Subcutaneous adipose tissue (tissue), 4 donors: ENCODE results near the gene LPCAT2. TPM values are rescaled to one million over a fixed set of nuclear protein-coding genes. Genes with fewer than 3 reads are reported as not detected.

Experiments
- CTCF ChIP-seq: fragments of 450-650 bp; IDR thresholded peaks from one replicate; pipeline ENCODE4 v1.5.1; 2016; ENCODE audit warnings: low read depth, mild to moderate bottlenecking, control low read depth, antibody characterized with exemption, moderate library complexity
- total RNA-seq, 4 donors: library from RNA; depleted of rRNA; stranded (reverse); fragments of >200 nt; gene quantifications; one replicate each; pipeline ENCODE4 v1.1.0, GENCODE V29; 2016

Gene LPCAT2
- total RNA-seq, 4 donors from 2014 or later: 14.1 to 37.1 (median 18.5) TPM

GRCh38 chr16:55557186-55557585 lies 48.3 kb downstream of the LPCAT2 start:
- no peak for TF ChIP-seq CTCF

GRCh38 chr16:55559233-55559632 lies 50.4 kb downstream of the LPCAT2 start:
- no peak for TF ChIP-seq CTCF

- no peak for TF ChIP-seq CTCF
These were observed 51.2 kb downstream of the LPCAT2 start for GRCh38 chr16:55559933-55560516.

- no peak for TF ChIP-seq CTCF
These were observed 52.5 kb downstream of the LPCAT2 start for GRCh38 chr16:55561319-55561848.

GRCh38 chr16:55562936-55563335 lies 54.1 kb downstream of the LPCAT2 start:
- TF ChIP-seq CTCF: no peak

GRCh38 chr16:55563797-55564196 lies 54.9 kb downstream of the LPCAT2 start:
- TF ChIP-seq CTCF: no peak

- no peak for TF ChIP-seq CTCF
These were observed 56.2 kb downstream of the LPCAT2 start for GRCh38 chr16:55565086-55565485.
